ENCODE results near the gene GDPD2.

DNA sequence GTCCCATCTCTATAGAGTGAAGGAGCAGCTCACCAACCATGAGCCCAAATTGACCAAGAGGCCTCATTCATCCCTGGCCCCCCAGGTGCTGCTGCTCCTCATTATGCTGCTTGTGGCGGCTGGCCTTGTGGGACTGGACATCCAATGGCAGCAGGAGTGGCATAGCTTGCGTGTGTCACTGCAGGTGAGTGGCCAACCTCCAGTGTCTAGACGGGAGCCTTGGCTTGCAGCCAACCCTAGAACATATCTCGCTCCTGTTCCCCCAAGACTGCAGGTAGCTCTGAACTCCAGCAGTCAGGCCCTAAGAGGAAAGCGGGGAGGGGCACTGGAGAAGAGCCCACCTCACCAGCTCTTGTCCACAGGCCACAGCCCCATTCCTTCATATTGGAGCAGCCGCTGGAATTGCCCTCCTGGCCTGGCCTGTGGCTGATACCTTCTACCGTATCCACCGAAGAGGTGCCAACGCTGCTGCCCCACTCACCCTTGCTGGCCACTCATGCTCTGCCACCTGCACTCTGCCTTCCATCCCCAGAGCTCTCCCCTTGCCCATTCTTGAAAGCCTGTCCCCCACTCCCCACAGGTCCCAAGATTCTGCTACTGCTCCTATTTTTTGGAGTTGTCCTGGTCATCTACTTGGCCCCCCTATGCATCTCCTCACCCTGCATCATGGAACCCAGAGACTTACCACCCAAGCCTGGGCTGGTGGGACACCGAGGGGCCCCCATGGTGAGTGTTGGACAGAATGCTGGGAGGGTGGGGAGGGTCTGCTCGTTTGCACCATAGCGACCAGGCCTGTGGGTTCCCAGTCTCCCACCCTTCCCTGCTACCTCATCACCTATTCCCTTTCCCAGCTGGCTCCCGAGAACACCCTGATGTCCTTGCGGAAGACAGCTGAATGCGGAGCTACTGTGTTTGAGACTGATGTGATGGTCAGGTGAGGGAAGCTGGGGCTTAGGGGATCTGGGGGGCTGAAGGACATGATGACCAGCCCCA is 3.5 kb downstream of the GDPD2 start:
- TF ChIP-seq GATA2 (IDR thresholded peaks at IDR 0.05; ENCODE audit: low read depth, low read length) (no peak), GATA3 (IDR thresholded peaks at IDR 0.05; ENCODE audit: low read depth, low read length) (no peak)
